SU-DHL-6 (cell line): ENCODE data around the gene EDAR.

ENCODE experiments used
- CTCF ChIP-seq: fragments of 200-600 bp; sonication (generic); IDR thresholded peaks from one replicate; pipeline ENCODE4 v1.5.1; 2017; ENCODE audit warnings: antibody characterized with exemption, mild to moderate bottlenecking, low read length, moderate library complexity; ENCODE audit not compliant: insufficient read depth, poor library complexity, severe bottlenecking
- EZH2phosphoT487 ChIP-seq: fragments of 200-600 bp; sonication (generic), shearing (Covaris generic); conservative IDR thresholded peaks from 2 replicates; pipeline ENCODE4 v1.6.1; 2018; ENCODE audit warnings: mild to moderate bottlenecking, antibody characterized with exemption, low read length, moderate library complexity, mixed read lengths

GRCh38 chr2:108877506-108877905, 111.5 kb downstream of the EDAR start:
- TF ChIP-seq CTCF = no peak
- TF ChIP-seq EZH2phosphoT487 = no peak
